Osteoblast (primary cell): ENCODE data around the gene C19orf47. TPM values are rescaled to one million over a fixed set of nuclear protein-coding genes. Genes with fewer than 3 reads are reported as not detected.
"Not testable (repeated sequence)": the region's sequence is repeated elsewhere in the genome, so short reads cannot be mapped to it uniquely, and the experiment has no call there.

Experiments
- DNase-seq: peaks from one replicate; pipeline ENCODE4 v3.0.0; 2011; ENCODE audit warnings: low spot score, mixed read lengths; ENCODE audit not compliant: insufficient read length; ENCODE audit errors: missing footprints
- H2AFZ ChIP-seq: 2 replicates; pipeline ENCODE4 v1.6.0; 2011; ENCODE audit warnings: mild to moderate bottlenecking, low read length
- H3K27ac ChIP-seq: 2 replicates; pipeline ENCODE4 v1.5.1; 2011; ENCODE audit warnings: mild to moderate bottlenecking, low read depth, low read length, moderate library complexity
- H3K27me3 ChIP-seq: 2 replicates; pipeline ENCODE4 v1.6.0; 2012; ENCODE audit warnings: mild to moderate bottlenecking, control low read depth, inconsistent platforms, low read length, moderate library complexity; ENCODE audit not compliant: insufficient read depth
- H3K36me3 ChIP-seq: 2 replicates; pipeline ENCODE4 v1.5.1; 2011; ENCODE audit warnings: mild to moderate bottlenecking, low read length, control low read depth, moderate library complexity; ENCODE audit not compliant: insufficient read depth
- H3K4me1 ChIP-seq: 2 replicates; pipeline ENCODE4 v1.5.1; 2011; ENCODE audit warnings: mild to moderate bottlenecking, low read length, control low read depth, moderate library complexity; ENCODE audit not compliant: insufficient read depth
- H3K4me2 ChIP-seq: 2 replicates; pipeline ENCODE4 v1.6.0; 2011; ENCODE audit warnings: mild to moderate bottlenecking, low read length; ENCODE audit not compliant: insufficient read depth
- H3K4me3 ChIP-seq: fragments of 200-600 bp; sonication (generic); 3 replicates; pipeline ENCODE4 v1.5.1; 2012; ENCODE audit warnings: mild to moderate bottlenecking, low read length, inconsistent platforms; ENCODE audit not compliant: insufficient read depth
- H3K79me2 ChIP-seq: 2 replicates; pipeline ENCODE4 v1.6.0; 2012; ENCODE audit warnings: mild to moderate bottlenecking, low read length, control low read depth, inconsistent platforms; ENCODE audit not compliant: insufficient read depth
- H3K9me3 ChIP-seq: 2 replicates; pipeline ENCODE4 v1.5.1; 2011; ENCODE audit warnings: low read depth, low read length, control low read depth
- H4K20me1 ChIP-seq: 2 replicates; pipeline ENCODE4 v1.6.0; 2012; ENCODE audit warnings: mild to moderate bottlenecking, low read length, control low read depth; ENCODE audit not compliant: insufficient read depth
- total RNA-seq: library from RNA; depleted of rRNA; stranded (reverse); fragments of >200 nt; gene quantifications from 2 replicates; pipeline ENCODE4 v1.2.3, GENCODE V29; 2012
- TF ChIP-seq, protein P1 (sequence below): IDR thresholded peaks from 2 replicates; pipeline ENCODE4 v1.5.1; 2011; ENCODE audit warnings: mild to moderate bottlenecking, low read depth, low read length, moderate library complexity; ENCODE audit errors: extremely low read depth

Gene C19orf47
- total RNA-seq, 1 donor: 3.6 TPM

DNA sequence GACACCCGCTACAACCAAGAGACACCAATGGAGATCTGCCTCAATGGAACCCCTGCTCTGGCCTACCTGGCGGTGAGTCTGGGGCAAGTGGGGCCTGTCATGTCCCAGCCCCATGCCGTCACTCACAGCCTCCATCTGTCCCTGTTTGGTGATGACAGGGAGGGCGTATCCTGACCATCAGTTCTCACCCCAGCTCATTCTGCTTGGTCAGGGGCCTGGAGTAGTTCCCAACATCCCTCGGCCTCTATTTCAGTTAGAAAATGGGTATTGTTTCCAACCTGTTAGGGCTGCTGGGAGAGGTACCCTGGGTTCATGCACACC, 23.6 kb upstream of the C19orf47 start:
- no peak overlapping the region for H3K4me2 ChIP-seq
- DNase-seq: peak; percentile 88
- H3K4me1 ChIP-seq: no peaks in the 10 kb centered on the region
- no peak overlapping the region for H3K4me3 ChIP-seq
- no peaks in the 10 kb centered on the region for H3K79me2 ChIP-seq
- peaks cover 7% of the 10 kb centered on the region for H4K20me1 ChIP-seq
- TF ChIP-seq, protein P1, sequence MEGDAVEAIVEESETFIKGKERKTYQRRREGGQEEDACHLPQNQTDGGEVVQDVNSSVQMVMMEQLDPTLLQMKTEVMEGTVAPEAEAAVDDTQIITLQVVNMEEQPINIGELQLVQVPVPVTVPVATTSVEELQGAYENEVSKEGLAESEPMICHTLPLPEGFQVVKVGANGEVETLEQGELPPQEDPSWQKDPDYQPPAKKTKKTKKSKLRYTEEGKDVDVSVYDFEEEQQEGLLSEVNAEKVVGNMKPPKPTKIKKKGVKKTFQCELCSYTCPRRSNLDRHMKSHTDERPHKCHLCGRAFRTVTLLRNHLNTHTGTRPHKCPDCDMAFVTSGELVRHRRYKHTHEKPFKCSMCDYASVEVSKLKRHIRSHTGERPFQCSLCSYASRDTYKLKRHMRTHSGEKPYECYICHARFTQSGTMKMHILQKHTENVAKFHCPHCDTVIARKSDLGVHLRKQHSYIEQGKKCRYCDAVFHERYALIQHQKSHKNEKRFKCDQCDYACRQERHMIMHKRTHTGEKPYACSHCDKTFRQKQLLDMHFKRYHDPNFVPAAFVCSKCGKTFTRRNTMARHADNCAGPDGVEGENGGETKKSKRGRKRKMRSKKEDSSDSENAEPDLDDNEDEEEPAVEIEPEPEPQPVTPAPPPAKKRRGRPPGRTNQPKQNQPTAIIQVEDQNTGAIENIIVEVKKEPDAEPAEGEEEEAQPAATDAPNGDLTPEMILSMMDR: no peak
- H3K27ac ChIP-seq: no peak overlapping the region
- no peaks in the 10 kb centered on the region for H3K27me3 ChIP-seq
- no peak overlapping the region for H2AFZ ChIP-seq
- no peaks in the 10 kb centered on the region for H3K9me3 ChIP-seq
- H3K36me3 ChIP-seq: peaks cover 57% of the 10 kb centered on the region

GRCh38 chr19:40370997-40371801, 23.0 kb upstream of the C19orf47 start:
- Histone ChIP-seq H2AFZ (no peak overlapping the region), H4K20me1 (peaks cover 7% of the 10 kb centered on the region), H3K9me3 (no peaks in the 10 kb centered on the region), H3K4me3 (no peak overlapping the region), H3K79me2 (no peaks in the 10 kb centered on the region), H3K4me2 (no peak overlapping the region), H3K36me3 (peaks cover 57% of the 10 kb centered on the region), H3K27me3 (no peaks in the 10 kb centered on the region), H3K27ac (no peak overlapping the region), H3K4me1 (peaks cover under 1% of the 10 kb centered on the region)
- DNase-seq: peak; percentile 67
- TF ChIP-seq, protein P1: no peak

GRCh38 chr19:40370253-40370652, 22.1 kb upstream of the C19orf47 start:
- H3K4me2 ChIP-seq, H3K27ac ChIP-seq, H4K20me1 ChIP-seq, H3K4me1 ChIP-seq, H3K4me3 ChIP-seq, H3K9me3 ChIP-seq, H3K79me2 ChIP-seq, H3K27me3 ChIP-seq, H2AFZ ChIP-seq: not testable (repeated sequence)
- peaks cover 57% of the 10 kb centered on the region for H3K36me3 ChIP-seq
- DNase-seq: peak; percentile 4

DNA sequence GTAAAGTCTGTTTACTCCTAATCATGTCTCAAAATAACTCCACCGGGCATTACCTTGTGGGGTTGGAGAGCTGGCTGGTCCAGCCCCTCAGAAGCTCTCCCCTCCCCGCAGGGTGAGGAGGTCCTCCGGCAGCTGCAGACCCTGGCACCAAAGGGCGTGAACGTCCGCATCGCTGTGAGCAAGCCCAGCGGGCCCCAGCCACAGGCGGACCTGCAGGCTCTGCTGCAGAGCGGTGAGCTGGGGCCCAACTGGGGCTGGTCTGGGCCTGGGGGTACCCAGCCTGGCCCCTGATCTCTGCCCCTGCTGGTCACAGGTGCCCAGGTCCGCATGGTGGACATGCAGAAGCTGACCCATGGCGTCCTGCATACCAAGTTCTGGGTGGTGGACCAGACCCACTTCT, 21.6 kb upstream of the C19orf47 start:
- Histone ChIP-seq H3K36me3 (peaks cover 57% of the 10 kb centered on the region), H2AFZ (no peak overlapping the region), H3K79me2 (no peaks in the 10 kb centered on the region), H3K27ac (no peak overlapping the region), H3K4me3 (no peak overlapping the region), H3K4me1 (peaks cover 10% of the 10 kb centered on the region), H3K27me3 (no peaks in the 10 kb centered on the region), H3K9me3 (no peaks in the 10 kb centered on the region), H4K20me1 (peaks cover 7% of the 10 kb centered on the region), H3K4me2 (no peak overlapping the region)
- TF ChIP-seq, protein P1: no peak
- DNase-seq: peak; percentile 35
